OCI-LY1 (cell line): ENCODE results near the gene COPS9.

Source experiments
- H2AFZ ChIP-seq: fragments of 200-600 bp; sonication (generic), shearing (Covaris generic); 2 replicates; pipeline ENCODE4 v1.6.0; 2014; ENCODE audit warnings: antibody characterized with exemption, mild to moderate bottlenecking, low read length
- H3F3A ChIP-seq: fragments of 200-600 bp; sonication (generic), shearing (Covaris generic); 2 replicates; pipeline ENCODE4 v1.6.0; 2014; ENCODE audit warnings: mild to moderate bottlenecking, antibody characterized with exemption, low read length, moderate library complexity; ENCODE audit not compliant: insufficient read depth
- H3K27ac ChIP-seq: fragments of 200-600 bp; sonication (generic); 2 replicates; pipeline ENCODE4 v1.5.1; 2014; ENCODE audit warnings: low read length, mixed run types, mild to moderate bottlenecking, low read depth; ENCODE audit not compliant: poor library complexity, severe bottlenecking
- H3K27me3 ChIP-seq: fragments of 200-600 bp; sonication (generic); 2 replicates; pipeline ENCODE4 v1.6.0; 2014; ENCODE audit warnings: antibody characterized with exemption, mild to moderate bottlenecking, low read length, moderate library complexity; ENCODE audit not compliant: insufficient read depth
- H3K36me3 ChIP-seq: fragments of 200-600 bp; sonication (generic); 2 replicates; pipeline ENCODE4 v1.6.1; 2014; ENCODE audit warnings: mild to moderate bottlenecking, antibody characterized with exemption, low read length, moderate library complexity, mixed read lengths; ENCODE audit not compliant: insufficient read depth
- H3K4me1 ChIP-seq: fragments of 200-600 bp; sonication (generic); 2 replicates; pipeline ENCODE4 v1.5.1; 2014; ENCODE audit warnings: mild to moderate bottlenecking, low read length, moderate library complexity; ENCODE audit not compliant: insufficient read depth, severe bottlenecking
- H3K4me2 ChIP-seq: fragments of 200-600 bp; sonication (generic), shearing (Covaris generic); 2 replicates; pipeline ENCODE4 v1.6.1; 2014; ENCODE audit warnings: low read length
- H3K4me3 ChIP-seq: fragments of 200-600 bp; sonication (generic); 2 replicates; pipeline ENCODE4 v1.5.1; 2014; ENCODE audit warnings: low read length, low read depth, mild to moderate bottlenecking, mixed read lengths; ENCODE audit not compliant: poor library complexity, severe bottlenecking
- H3K79me2 ChIP-seq: fragments of 200-600 bp; shearing (Covaris generic); 2 replicates; pipeline ENCODE4 v1.6.1; 2016; ENCODE audit warnings: mixed run types, low read length, mixed read lengths; ENCODE audit not compliant: insufficient read depth
- H3K9ac ChIP-seq: fragments of 200-600 bp; sonication (generic), shearing (Covaris generic); 2 replicates; pipeline ENCODE4 v1.6.1; 2014; ENCODE audit warnings: mild to moderate bottlenecking, low read length, mixed read lengths
- H3K9me2 ChIP-seq: fragments of 200-600 bp; sonication (generic), shearing (Covaris generic); 2 replicates; pipeline ENCODE4 v1.6.1; 2014; ENCODE audit warnings: low read depth, mild to moderate bottlenecking, low read length, mixed read lengths
- H3K9me3 ChIP-seq: fragments of 200-600 bp; shearing (Covaris generic); 2 replicates; pipeline ENCODE4 v1.6.1; 2014; ENCODE audit warnings: low read length, mixed read lengths
- H4K20me1 ChIP-seq: fragments of 200-600 bp; sonication (generic), shearing (Covaris generic); 2 replicates; pipeline ENCODE4 v1.6.0; 2016; ENCODE audit warnings: mild to moderate bottlenecking, low read length; ENCODE audit not compliant: insufficient read depth
- CTCF ChIP-seq: fragments of 200-600 bp; sonication (generic), shearing (Covaris generic); IDR thresholded peaks from 2 replicates; pipeline ENCODE4 v1.5.1; 2017; ENCODE audit warnings: mild to moderate bottlenecking, antibody characterized with exemption, low read length, moderate library complexity, mixed read lengths
- EZH2 ChIP-seq: fragments of 200-600 bp; sonication (generic), shearing (Covaris generic); IDR thresholded peaks from 2 replicates; pipeline ENCODE4 v1.8.0; 2017; ENCODE audit warnings: borderline replicate concordance, mixed run types, mild to moderate bottlenecking, antibody characterized with exemption, low read length, moderate library complexity, mixed read lengths

COPS9 gene

GRCh38 chr2:240147911-240148587, 11.9 kb upstream of the COPS9 start:
- Histone ChIP-seq H3K79me2 (no peaks in the 10 kb centered on the region), H2AFZ (no peak overlapping the region), H3F3A (no peaks in the 10 kb centered on the region), H3K27ac (no peak overlapping the region), H3K36me3 (no peaks in the 10 kb centered on the region), H3K4me2 (no peak overlapping the region), H3K9me2 (no peaks in the 10 kb centered on the region), H3K27me3 (no peaks in the 10 kb centered on the region), H3K4me1 (no peaks in the 10 kb centered on the region), H4K20me1 (no peaks in the 10 kb centered on the region), H3K9ac (no peak overlapping the region), H3K4me3 (no peak overlapping the region), H3K9me3 (no peaks in the 10 kb centered on the region)
- no peak for TF ChIP-seq CTCF
- no peak for TF ChIP-seq EZH2

- no peaks in the 10 kb centered on the region for H3F3A ChIP-seq
- H2AFZ ChIP-seq = no peak overlapping the region
- H3K27me3 ChIP-seq = no peaks in the 10 kb centered on the region
- H3K4me3 ChIP-seq = no peak overlapping the region
- H3K79me2 ChIP-seq = no peaks in the 10 kb centered on the region
- no peaks in the 10 kb centered on the region for H4K20me1 ChIP-seq
- no peaks in the 10 kb centered on the region for H3K4me1 ChIP-seq
- H3K9me2 ChIP-seq = no peaks in the 10 kb centered on the region
- TF ChIP-seq EZH2 = no peak
- no peak for TF ChIP-seq CTCF
- no peak overlapping the region for H3K27ac ChIP-seq
- H3K9ac ChIP-seq = no peak overlapping the region
- no peaks in the 10 kb centered on the region for H3K36me3 ChIP-seq
- no peaks in the 10 kb centered on the region for H3K9me3 ChIP-seq
- no peak overlapping the region for H3K4me2 ChIP-seq
Observed at GRCh38 chr2:240147382-240147781, 11.3 kb upstream of the COPS9 start.

GRCh38 chr2:240146627-240147278, 10.6 kb upstream of the COPS9 start:
- no peak overlapping the region for H3K9ac ChIP-seq
- H3F3A ChIP-seq = no peaks in the 10 kb centered on the region
- H3K9me2 ChIP-seq = no peaks in the 10 kb centered on the region
- no peak overlapping the region for H3K27ac ChIP-seq
- H3K79me2 ChIP-seq = no peaks in the 10 kb centered on the region
- H3K36me3 ChIP-seq = no peaks in the 10 kb centered on the region
- no peak overlapping the region for H3K4me2 ChIP-seq
- H3K4me3 ChIP-seq = no peak overlapping the region
- H3K9me3 ChIP-seq = no peaks in the 10 kb centered on the region
- H2AFZ ChIP-seq = no peak overlapping the region
- H3K27me3 ChIP-seq = no peaks in the 10 kb centered on the region
- no peaks in the 10 kb centered on the region for H3K4me1 ChIP-seq
- no peaks in the 10 kb centered on the region for H4K20me1 ChIP-seq
- TF ChIP-seq EZH2 = no peak
- TF ChIP-seq CTCF = no peak
